NCI-H2107 treated with DMSO at 0.1 percent for 48 hours (cell line): ENCODE measurements around the gene CAP2.
"Not testable (repeated sequence)": the region's sequence is repeated elsewhere in the genome, so short reads cannot be mapped to it uniquely, and the experiment has no call there.

Source experiments
- DNase-seq: peaks from one replicate; lab custom pipeline; 2025; ENCODE audit not compliant: unreplicated experiment; lab: John Stamatoyannopoulos, UW

The CAP2 gene

DNA sequence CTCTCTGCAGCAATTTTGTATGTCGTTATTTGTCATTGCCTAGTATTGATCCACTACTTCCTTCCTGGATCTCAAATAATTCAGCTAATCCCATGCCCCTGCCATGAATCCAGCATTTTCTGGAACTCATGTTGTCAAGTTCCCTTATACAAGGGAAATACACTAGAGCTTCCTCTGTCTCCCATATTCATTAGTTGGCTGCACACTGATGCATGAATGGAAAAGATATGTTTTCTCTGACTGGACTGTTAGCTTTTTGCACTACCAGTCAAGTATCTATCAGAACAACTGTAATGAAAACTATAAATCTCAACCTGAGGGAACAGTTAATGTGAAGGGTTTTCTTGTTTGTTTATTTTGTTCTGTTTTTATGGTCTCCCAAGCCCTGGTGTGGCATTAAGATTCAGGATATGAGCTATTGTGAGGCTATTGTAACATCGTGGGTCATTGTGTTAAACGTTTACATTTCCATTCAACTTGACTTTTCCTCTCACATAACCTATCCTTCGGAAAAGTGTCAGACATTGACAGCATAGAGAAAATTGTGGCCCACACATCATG lies 104.2 kb downstream of the CAP2 start:
- no peak for DNase-seq

DNA sequence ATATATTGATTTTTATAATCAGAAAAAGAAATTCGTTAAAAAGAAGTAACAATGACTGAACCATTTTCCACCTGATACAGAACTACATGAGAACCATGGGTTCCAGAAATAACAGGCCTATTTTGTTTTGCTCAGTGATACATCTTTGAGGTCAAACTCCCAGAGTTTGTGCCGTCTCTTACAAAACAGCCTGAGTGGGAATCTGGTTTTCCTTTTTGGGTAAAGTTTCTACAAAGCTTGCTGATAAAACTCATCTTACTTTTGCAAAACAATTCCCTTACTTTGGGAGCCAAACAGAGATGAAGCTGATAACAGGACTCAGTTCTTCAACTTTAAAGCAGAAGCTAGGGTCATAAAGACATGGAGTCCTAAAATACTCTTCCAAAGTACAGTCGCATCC lies 108.0 kb downstream of the CAP2 start:
- no peak for DNase-seq

- DNase-seq, result no peak
These were observed 108.7 kb downstream of the CAP2 start for GRCh38 chr6:17501982-17502704.

DNA sequence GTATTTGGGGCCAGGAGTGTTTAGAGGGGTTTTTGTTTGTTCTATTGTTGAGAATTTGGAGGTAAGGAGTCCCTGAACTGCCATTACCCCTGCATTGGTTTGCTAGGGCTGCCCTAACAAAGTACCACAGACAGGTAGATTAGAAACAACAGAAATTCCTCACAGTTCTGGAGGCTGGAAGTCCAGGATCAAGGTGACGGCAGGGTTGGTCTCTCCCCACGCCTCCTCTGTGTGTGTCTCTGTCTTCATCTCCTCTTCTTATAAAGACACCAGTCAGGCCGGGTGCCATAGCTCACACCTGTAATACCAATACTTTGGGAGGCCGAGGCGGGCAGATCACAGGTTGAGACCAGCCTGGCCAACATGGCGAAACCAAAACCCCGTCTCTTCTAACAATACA lies 109.7 kb downstream of the CAP2 start:
- DNase-seq, result no peak

GRCh38 chr6:17504005-17504404 lies 110.6 kb downstream of the CAP2 start:
- DNase-seq, result peak; percentile 8

DNA sequence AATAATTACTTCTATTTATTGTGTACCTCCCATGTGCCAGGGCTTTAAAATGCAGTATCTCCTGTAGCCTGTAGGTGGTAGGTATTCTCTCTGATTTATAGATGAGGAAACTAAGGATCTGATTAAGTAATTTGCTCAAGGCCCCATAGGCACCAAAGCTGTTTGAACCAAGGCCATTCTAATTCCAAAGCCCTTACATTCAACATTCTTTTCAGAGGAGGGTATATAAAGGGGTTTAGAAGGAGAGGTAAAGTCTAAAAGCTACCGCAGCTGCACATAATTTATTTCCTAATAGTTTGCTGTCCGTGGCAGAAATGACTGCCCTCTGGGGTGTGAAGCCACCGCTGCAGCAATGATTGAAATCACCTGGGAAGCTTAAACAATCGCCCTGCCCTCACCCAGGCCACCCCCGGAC lies 111.7 kb downstream of the CAP2 start:
- DNase-seq, result no peak

- DNase-seq, result no peak
These were observed 112.4 kb downstream of the CAP2 start for GRCh38 chr6:17505767-17506280.

GRCh38 chr6:17506531-17506930 lies 113.1 kb downstream of the CAP2 start:
- no peak for DNase-seq

GRCh38 chr6:17506962-17507361 lies 113.6 kb downstream of the CAP2 start:
- DNase-seq, result no peak

DNA sequence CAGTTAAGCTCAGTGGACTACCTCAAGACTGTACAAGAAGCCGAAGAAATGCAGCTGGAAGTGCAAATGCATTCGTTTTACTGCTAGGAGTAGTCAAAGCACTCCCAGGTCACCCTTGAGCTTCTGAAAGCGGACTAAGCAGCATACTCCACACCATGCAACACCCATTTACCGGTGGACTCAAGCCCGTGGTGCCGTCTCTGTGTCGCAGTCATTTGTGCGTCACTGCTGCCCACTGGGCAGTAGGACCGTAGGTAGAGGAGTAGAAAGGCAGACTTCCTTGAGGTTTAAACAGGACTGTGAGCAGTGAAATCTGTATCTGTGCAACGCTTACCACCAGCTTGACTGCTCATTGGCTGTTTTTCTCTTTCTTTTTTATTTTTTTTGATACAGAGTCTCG lies 117.7 kb downstream of the CAP2 start:
- no peak for DNase-seq

DNA sequence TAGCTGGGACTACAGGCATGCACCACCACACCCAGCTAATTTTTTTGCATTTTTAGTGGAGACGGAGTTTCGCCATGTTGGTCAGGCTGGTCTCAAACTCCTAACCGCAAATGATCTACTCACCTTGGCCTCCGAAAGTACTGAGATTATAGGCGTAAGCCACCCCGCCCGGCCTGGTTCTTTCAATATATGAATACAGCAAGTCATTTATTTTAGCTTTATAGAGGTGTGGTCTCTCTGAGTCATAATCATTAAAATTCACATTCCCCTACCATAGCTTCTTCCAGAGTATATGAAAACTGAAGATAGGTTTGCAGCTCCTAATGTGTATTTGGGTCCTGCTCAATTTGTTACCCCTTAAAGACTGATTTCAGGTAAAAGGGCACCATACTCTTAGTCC lies 118.2 kb downstream of the CAP2 start:
- no peak for DNase-seq

- DNase-seq, result no peak
These were observed 125.7 kb downstream of the CAP2 start for GRCh38 chr6:17519120-17519519.

DNA sequence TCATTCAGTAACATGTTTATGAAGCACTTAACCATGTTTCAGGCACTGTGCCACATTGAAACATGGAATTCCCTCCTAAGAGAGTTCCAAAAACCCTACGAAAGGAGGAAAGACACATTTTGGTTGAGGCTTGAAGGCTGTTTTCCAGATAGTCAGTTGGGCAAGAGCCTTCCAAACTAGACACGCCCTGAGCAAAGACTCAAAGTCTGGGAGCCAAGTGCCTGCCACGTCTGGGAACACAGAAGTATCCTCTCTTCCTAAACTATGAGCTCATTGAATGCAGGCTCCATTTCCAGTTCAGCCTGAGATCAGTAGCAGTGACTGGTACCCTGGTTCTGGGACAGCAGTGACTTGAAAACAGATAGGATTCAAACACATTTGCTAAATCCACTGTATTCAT lies 132.2 kb downstream of the CAP2 start:
- no peak for DNase-seq

DNA sequence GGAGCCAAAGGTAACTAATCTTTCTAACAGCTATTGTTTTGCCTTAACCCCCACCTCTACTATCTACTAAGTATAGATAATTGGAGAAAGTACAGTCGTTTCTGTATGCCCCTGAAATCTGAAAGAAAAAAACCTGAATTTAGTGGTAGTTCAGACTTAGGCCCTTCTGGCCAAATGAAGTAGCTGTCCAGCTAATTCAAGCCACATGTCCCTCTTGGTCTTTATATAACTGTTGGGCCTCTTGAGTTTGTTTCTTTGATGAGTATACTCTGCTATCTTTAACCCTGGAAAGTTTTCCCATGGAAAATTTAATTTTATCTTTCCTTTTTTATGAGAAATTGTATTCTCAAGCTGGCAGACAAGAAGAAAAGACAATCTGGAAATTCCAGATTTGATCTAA lies 133.7 kb downstream of the CAP2 start:
- no peak for DNase-seq

DNA sequence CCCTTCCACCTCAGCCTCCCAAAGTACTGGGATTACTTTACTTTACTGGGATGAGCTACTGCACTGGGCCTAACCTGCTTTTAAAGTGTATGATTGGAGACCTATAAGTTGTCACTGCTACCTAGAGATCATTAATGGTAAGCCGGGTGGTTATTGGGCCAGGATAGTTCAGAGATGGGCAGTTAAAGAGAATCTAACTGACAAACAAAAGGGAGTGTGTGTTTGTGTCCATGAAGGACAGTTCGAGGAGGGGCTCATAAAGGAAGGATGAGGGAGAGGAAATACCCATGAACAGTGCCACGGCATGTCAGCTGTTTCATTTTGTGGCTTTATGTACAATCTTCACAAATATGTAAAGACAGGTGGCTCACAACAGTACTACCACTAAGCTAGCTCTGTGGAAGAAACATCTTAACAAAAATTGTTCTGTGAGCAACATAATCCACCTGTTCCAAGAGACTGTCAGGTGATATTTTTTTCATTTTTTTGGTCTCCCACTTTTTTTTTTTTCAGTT lies 137.0 kb downstream of the CAP2 start:
- no peak for DNase-seq

DNA sequence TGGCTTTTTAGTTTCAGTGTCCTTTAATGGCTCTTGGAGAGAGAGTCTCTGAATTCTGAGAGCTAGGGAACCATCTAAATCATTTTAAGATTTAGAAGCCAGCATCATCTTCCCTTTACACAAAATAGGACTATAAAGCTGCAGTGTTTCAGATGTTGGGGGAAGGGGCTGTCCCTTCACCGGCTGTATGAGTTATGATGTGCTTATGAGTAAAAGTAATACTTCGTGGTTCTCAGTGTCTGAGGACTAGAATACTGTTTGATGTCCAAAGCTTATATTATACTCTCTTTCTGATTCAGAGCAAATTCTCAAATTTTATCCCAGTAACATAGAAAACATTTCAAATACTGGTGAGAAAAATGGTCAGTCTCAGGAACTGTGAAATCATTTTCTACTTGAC lies 143.2 kb downstream of the CAP2 start:
- no peak for DNase-seq

DNA sequence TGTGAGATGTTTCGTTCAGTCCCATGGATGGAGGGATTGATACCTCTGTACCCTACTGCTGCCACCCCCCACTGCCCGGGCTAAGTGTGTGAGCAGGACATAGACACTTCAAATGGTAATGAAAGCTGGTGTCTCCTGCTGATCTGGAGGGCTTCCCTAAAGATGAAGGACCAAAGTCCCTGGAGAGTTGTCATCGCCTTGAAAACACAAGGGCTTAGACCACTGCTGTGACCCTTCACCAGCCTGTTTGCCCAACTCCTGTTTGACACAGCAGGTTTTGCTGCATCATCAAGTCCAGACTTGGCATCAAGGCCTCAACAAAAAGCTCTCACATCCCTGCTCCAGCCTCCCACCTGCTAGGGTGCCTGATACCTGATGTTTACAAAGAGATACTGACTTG lies 148.8 kb downstream of the CAP2 start:
- DNase-seq, result no peak

DNA sequence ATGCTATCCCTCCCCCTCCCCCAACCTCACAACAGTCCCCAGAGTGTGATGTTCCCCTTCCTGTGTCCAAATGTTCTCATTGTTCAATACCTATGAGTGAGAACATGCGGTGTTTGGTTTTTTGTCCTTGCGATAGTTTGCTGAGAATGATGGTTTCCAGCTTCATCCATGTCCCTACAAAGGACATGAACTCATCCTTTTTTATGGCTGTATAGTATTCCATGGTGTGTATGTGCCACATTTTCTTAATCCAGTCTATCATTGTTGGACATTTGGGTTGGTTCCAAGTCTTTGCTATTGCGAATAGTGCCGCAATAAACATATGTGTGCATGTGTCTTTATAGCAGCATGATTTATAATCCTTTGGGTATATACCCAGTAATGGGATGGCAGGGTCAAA lies 152.3 kb downstream of the CAP2 start:
- not testable (repeated sequence) for DNase-seq

- DNase-seq, result no peak
These were observed 158.1 kb downstream of the CAP2 start for GRCh38 chr6:17551383-17551958.

DNA sequence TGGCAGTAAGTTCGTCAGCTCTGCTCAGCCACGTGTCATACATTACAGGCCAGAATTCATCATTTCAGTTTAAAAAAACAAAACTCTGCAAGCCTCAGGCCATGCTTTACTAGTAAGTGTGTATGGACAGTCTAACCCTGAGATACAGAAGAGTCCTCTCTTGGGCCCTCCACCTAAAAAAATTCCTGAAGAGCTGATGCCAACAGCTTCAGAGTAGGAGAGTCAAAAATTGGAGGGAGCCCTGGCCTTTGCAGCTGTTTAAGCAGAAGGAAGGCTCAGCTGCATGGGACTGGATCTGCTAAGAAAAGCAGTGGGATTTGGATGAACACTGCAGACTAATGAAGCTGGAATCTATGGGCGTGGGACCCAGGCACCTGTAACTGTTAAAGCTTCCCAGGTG lies 159.5 kb downstream of the CAP2 start:
- no peak for DNase-seq

DNA sequence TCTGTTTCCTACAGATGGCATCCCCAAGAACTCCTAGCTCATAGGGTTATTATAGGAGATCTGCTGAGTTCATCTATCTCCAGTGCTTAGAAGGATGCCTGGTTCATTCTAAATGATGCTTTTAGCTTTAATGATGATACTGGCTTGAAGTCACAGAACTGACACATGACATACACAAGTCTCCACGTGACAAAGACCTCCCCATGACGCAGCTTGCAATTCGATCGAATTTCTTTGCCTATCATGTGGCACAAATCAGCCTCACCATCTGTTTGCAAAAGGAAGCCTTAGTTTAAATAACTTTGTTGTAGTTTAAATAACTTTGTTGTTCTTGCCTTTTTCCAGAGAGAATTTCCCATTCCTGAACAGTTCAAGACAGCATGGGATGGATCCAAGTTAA lies 162.6 kb downstream of the CAP2 start:
- no peak for DNase-seq

DNA sequence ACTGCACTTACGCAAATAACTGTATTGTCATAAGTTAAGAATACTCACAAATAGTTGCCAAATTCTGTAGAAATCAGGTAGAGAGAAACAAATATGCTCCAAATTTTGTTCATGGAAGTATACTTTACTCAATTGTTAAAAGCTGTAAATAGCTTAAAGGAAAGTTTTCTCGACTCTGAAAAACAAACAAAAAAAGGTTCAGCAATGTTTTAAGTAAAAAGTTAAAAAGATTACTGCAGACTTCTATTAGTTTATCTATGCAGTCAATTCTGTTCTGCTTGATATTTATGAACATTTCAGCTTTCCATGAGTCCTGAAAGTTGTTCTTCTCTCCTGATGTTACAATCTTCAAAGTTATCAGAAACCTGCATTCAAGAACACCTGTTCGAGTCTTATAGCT lies 169.2 kb downstream of the CAP2 start:
- DNase-seq, result no peak
